Esophagus squamous epithelium (tissue), 4 donors: ENCODE data around the gene CCNL1.

Source experiments
- POLR2A ChIP-seq, 4 donors: fragments of 450-650 bp; IDR thresholded peaks; one replicate each; pipeline ENCODE4 v1.6.1; 2017; ENCODE audit warnings: antibody characterized with exemption in 4 of 4, mild to moderate bottlenecking in 4 of 4, moderate library complexity in 3 of 4
- TF ChIP-seq, protein P1 (sequence below), 6 experiments: fragments of 450-650 bp in 4 of 6; fragments of 200-600 bp in 2 of 6; sonication (generic) in 2 of 6; IDR thresholded peaks; one replicate each; pipeline ENCODE4 v1.5.1; 2016 to 2019; ENCODE audit warnings: antibody characterized with exemption in 6 of 6, mild to moderate bottlenecking in 4 of 6, moderate library complexity in 4 of 6

DNA sequence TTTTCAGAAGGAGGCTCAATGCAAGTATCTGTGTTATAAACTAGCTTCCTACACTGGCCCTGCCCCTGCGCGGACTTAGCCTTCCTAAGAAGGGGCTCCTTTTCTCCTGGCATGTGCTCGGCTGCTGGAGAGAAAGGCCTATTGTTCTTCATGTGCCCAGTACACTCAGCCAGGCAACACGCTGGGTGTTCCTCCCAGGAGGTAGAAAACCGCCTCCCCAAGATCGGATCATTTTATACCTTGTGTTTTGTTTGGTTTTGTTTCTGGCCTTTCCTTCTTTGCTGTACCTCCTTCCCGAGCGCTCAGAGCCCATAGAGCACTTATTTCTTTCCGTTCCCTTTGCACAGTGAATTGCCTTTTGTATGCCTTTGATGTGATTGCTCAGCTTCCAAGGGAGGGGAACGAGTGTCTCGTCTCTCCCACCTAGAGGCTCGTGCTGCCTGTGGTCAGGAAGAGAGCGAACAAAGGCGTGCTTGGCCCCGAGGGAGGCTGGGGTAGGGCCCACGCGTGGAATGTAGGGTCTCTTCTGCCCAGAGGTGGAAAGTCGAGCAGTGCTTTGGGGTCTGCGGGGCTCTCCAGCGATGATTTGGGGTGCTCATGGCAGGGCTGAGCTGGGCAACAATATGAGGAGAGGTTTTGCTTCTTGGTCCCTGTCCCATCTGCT lies 30.0 kb downstream of the CCNL1 start:
- TF ChIP-seq, protein P1, sequence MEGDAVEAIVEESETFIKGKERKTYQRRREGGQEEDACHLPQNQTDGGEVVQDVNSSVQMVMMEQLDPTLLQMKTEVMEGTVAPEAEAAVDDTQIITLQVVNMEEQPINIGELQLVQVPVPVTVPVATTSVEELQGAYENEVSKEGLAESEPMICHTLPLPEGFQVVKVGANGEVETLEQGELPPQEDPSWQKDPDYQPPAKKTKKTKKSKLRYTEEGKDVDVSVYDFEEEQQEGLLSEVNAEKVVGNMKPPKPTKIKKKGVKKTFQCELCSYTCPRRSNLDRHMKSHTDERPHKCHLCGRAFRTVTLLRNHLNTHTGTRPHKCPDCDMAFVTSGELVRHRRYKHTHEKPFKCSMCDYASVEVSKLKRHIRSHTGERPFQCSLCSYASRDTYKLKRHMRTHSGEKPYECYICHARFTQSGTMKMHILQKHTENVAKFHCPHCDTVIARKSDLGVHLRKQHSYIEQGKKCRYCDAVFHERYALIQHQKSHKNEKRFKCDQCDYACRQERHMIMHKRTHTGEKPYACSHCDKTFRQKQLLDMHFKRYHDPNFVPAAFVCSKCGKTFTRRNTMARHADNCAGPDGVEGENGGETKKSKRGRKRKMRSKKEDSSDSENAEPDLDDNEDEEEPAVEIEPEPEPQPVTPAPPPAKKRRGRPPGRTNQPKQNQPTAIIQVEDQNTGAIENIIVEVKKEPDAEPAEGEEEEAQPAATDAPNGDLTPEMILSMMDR (IDR thresholded peaks at IDR 0.05), result no peak
- no peak for TF ChIP-seq POLR2A (IDR thresholded peaks at IDR 0.05)
